ENCODE data around the gene ARHGAP15.

ARHGAP15 gene

DNA sequence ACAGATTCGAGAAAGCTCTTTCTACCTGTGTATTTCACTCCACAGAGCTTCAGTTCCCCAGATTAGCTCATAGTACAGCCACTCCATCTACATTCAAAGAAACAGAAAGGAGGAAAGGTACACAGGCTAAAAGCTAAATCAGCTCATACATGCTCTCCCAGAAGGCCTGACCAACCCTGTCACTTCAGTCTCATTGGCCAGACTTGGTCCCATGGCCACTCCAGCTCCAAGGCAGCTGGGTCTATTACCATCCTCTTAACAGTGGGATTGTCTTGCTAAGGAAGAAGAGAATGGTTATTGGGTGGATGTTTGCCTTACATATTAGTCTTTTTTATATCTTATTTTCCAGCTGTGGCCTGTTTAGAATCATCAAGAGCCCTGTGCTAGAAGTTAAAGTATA lies 572.6 kb downstream of the ARHGAP15 start:
- no peak for DNase-seq

DNA sequence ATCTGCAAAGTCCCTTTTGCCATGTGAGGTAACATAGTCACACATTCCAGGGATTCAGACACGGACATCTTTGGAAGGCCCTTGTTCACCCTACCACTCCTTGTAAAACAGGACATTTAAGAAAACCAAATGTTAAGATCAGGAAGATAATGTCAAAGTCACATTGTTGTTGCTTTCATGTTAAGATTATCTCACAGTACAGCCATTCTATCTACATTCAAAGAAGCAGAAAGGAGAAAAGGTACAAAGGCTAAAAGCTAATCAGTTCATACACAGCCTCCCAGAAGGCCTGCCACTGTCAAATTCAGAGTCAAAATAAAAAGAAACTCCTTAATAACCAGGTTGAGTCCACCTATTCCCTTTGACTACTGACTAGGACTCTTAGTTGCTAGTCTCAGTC lies 573.7 kb downstream of the ARHGAP15 start:
- no peak for DNase-seq

DNA sequence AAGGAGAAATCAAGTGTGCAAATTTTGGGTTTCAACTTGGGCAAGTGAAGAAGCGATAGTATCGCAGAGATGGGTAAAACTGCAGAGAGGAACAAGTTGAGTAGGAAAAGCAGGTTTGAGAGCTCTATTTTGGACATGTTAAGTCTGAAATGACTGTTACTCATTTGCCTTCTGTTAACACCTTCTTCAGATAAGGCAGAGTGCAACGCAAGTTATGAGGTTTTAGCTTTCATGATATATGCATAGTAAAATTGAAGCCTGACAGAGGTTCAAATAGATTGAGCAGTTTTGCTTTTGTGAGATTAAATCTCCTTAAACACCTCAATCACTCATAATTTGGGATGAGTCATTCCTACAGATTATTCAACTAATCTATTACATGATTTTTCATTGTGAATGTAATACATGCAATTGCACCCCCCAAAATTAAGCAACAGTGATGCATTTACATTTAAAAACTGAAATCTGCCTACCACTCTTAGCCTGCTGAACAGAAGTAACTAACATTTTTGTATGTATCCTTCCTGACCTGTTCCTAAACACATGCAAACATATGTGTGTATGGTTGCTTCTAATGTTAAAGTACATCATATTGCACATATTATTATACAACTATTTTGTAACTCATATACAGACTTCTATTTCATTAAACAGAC lies 575.4 kb downstream of the ARHGAP15 start:
- no peak for DNase-seq

DNA sequence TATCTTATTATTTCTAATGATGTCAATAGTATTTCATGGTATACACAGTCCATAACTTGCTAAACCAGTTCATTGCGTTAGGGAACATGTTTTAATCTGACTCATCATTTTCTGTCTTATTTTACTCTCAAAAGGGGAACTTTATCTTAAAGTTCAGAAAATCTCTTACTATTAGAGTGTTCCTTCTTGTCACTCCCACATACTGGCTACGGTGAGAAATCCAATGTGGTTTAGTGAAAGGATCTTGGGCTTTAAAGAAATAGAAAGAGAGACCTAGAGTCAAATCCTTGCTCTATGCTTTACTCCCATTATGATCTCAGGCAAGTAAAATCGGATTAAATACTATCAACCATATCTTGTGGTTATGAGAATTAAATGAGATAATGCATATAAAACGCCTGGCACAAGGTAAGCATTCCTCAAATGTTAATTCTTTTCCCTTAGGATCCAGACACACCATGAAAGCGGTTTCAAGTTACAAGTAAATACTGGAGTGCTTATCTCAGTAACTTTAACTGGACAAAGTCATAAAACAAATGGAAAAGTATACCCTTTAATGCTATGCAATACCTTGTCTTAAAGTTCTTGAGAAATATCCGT lies 576.0 kb downstream of the ARHGAP15 start:
- DNase-seq: no peak

DNA sequence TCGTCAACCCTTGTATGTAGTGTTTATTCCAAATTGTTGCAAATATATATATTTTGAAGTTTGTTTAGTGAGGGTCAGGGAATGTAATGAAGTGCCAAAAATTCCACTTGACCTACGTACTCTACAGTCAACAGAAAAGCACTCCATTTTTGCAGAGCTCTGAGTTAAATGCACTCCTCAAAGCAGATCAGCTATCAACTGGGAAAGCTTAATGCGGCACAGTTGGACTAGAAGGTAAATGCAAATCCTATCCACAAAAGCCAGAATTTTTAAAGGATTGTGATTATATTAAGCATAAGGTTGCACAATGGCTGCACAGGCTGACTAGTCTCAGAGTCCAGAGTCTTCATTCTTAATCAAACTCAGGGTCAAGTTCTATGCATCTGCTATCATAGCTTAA lies 577.1 kb downstream of the ARHGAP15 start:
- DNase-seq: no peak

DNA sequence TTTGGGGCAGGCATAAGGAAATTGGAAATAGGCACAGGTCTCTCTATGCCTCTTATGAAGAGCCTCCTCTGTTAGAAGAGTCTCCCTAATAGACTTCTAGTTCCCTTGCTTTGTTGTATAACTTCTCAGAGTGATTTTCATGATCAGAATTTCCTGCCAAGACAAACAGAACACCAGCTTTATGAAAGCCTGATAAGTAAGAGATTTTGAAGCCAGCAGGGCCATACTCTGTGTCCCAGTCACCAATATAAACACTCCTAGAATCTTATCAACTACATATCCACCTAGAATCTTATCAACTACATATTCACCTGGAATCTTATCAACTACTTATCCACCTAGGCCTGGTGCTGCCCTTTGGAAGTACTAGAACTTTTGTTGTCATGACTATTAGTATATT lies 579.5 kb downstream of the ARHGAP15 start:
- DNase-seq: no peak

DNA sequence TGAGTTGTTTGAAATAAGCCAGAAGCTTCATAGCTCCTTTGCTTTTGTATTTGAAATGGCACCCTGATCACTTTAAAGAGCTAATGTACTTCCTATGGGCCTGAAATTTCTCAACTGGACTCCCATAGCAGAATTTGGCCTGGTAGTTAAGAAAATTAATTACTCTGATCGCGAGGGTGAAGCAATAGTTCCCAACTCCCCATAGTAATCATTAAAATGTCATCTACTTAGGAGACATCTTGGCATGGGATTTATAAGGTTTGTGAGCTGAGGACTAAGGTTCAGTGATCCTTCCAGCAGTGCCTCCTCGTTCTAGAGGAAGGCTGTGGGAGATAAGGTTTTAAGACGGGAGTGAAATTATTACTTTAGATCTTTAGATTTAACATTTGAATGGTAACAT lies 581.0 kb downstream of the ARHGAP15 start:
- DNase-seq: no peak

DNA sequence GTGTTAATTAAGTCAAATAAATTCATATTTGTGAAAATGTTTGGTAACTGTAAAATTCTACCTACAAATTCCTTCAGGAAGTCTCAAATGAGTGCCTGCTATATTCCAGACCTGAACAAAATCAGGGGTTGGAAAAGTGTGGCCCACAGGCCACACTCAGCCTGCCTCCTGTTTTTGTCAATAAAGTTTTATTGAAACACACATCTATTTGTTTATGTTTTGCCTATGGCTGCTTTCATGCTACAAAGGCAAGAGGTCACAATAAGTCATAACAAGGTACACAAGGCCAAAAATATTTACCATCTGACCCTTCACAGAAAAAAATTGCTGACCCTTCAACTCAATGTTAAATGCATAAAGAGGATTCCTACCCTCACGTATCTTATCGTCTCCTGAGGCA lies 581.7 kb downstream of the ARHGAP15 start:
- DNase-seq: no peak

DNA sequence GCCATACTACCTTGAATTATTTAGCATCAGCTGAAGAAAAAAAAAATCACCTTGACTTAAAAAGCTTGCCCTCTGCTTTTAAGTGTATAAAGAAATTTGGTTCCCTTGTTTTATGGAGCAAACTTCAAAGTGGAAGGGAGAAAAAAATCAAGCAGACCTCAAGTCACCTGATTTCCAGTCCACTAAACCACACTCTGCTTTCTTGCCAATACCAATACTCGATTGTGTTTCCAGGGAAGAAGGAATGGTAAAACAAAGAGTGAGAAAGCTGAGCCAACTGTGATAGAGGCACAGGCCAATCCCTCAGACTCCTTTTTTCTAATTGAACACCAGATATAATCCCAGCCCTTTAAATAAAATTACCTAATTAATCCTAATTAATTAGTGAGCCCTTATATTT lies 587.3 kb downstream of the ARHGAP15 start:
- DNase-seq: no peak

DNA sequence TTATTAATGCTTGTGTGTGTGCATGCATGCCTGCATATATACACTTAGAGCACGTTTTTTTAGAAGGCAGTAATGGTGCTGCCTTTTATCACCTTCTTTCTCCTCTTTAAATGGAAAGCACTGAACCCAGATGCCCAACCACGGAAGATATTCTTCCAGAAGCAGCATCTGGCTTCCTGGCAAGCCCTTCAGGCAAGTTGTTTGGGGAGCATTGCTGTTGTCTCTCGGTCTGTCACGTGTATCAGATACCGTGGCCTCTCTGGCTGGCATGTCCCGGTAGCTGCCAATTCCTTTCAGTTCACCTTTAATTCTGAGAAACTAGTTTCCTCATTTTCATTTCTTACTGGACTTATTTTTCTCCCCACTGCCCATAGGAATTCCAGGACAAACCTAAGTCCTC lies 587.8 kb downstream of the ARHGAP15 start:
- no peak for DNase-seq

DNA sequence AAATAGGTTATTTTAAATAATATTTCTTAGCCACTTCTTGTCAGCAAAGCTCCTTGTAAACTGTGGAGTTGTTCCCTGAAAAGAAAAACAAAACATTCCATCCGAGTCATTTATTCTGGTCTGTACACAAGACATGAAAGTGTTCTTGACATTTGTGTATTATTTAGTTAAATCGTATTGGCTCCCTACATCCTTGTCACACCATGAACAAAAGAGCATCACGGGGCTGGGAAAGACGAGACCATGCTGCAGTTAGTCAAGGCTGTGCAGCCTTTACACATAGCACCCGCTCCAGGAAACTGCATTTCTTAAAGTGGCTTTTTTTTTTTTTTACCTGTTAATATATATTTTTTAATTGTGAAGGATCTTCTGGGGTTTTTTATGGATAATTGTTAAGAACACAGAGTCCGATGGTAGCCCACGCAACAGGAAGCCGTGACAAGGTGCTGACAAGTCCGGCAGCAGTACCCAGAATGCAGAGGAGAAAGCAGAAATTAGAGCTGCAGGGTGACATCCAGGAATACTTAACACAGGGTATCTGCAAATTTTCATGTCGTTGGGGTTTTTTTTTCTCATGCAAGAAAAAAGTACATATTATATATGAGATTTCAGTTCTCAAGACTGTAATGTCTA lies 588.4 kb downstream of the ARHGAP15 start:
- no peak for DNase-seq

DNA sequence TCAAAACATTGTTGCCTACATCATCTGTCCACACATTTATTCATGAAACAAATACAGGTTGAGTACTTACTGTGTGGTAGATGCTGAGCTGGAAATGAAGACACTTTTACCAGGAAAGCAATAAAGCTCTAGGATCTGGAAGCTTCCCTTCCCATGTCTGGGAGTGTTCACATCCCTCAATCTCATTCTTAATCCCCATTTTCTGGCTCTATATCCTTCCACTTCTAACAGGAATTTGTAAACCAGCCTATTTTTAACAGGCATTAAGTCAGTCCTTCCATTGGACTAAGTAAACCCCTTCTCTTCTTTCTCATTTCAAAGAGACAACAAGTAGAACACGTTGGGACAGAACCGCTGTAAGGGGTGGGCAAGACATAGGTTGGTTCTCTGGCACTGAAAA lies 589.5 kb downstream of the ARHGAP15 start:
- DNase-seq: no peak

DNA sequence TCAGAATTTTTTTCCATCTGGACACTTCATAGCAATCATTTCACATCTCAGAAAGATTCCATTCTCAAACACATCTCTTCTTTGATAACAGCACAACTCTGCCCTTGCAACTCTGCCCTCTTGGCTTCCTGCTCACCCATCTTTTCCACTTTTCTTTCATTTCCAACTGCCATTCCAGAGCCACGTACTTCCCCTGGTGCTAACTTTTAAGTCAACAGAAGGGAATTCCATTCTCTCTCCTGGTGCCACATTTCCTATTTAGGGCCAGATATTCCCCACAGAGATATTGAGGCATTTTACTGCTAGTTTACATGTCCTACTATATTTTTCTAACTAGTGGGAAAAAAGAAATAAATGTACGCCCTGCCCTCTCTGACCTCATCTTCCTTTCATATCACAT lies 590.2 kb downstream of the ARHGAP15 start:
- DNase-seq: no peak

DNA sequence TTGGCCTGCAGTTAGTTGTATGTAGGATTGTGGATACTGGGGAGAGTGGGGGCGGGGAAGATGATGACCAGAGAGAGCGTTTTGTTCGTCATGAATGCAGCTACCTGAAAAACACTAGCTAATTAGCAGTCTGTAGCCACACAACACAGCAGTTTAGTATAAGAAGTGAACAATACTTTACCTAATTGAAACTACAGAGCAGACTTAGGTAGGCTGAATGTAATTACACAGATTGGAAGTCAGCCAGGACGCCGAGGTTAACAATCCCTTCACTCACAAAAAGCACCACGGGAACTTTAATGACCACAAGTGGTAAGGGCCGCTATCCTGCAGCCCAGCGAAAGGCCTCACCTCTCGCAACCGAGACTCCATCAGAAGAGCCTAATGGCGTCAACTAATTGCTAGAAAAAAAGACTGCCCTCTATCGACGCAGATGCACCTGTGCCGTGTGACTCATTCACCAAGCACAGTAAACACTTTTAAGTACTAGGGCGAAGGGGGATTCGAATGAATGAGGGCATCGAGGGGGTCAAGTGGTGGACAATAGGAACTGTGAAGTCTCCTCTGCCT lies 591.0 kb downstream of the ARHGAP15 start:
- DNase-seq: no peak

DNA sequence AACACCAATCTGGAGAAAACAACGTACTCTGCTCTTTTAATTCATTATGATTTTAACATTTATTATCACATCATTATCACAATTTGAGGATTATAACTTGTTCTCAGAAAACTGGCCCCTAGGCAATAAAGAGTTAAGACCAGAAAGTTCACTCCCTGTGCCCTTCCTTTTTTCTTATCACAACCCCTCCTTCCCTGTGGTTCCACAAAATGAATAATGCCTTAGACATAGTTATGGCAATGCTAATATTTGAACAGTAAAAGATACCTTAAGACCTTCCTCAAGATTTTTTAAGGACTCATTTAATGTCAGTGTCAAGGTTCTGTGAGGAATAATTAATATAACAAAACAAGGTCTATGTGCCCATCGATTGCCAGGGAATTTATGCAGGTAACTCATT lies 596.2 kb downstream of the ARHGAP15 start:
- DNase-seq: no peak

DNA sequence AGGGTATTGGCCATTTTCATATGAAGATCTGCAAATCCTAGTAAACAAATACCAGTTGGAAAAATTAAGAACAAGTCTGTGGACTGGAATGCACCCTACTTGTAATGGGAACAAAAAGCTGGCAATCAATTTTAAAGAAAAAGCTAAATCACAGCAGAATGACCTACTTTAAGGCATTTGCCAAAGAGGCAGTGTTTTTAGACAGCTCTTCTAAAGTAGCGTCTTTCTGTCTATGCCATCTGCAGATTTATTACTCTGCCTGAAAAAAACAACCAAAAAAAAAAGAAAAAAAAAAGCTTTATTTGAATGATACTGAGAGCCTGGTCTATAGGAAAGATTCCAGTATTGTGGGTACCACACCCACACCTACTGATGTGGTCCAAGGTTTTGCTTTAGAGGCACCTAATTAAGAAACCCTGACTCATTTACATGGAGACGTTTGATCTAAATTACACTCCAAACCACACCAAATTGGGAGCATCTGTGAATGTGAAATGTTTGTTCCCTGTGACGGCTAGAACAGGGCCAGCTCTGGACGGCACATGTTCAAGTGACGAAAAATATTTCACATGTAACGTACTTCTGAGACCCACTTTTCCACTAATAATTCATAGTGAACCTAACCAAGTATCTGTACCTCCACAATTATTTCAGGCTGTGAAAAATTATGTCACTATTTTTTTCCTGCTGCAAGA lies 597.1 kb downstream of the ARHGAP15 start:
- no peak for DNase-seq

DNA sequence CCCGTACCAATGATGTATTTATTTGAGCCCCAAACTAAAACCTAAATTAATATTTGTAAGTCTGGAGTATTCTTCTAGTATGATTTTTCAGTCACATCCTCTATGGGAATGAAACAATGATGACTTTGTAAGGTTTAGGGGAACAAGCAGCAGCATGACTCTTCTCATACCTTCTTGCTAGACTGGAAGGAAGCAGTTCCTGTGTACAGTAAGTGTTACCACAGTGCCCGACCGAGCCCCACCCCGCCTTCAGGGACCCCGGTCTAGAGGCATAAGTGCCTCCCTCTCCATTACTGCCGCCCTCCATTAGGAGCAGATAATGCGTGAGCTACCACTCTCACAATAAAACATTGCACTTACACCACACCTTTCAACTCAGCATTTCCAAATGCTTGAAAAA lies 599.3 kb downstream of the ARHGAP15 start:
- no peak for DNase-seq

DNA sequence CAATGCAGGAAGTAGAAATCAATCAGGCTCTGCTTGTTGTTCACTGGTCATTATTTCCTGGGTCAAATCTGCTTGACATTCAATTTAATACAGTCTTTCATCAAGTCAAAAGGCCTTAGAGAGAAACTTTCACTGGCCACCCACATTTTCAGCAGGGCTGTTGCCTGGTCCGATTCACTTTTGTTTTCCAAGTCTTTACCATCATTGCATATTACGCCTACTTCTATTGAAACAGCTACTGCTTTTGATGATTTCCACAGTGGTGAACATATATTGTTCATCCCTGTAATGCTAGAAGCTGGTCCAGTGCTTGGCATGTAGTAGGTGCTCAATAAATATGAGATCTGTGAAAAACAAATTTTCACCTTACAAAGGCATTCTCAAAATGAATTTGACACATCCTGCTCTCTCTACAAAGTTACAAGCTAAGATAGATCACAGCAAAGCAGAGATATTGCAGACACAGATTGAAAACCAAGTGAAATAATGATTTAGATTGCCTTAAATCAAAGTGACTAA lies 600.1 kb downstream of the ARHGAP15 start:
- DNase-seq: no peak

DNA sequence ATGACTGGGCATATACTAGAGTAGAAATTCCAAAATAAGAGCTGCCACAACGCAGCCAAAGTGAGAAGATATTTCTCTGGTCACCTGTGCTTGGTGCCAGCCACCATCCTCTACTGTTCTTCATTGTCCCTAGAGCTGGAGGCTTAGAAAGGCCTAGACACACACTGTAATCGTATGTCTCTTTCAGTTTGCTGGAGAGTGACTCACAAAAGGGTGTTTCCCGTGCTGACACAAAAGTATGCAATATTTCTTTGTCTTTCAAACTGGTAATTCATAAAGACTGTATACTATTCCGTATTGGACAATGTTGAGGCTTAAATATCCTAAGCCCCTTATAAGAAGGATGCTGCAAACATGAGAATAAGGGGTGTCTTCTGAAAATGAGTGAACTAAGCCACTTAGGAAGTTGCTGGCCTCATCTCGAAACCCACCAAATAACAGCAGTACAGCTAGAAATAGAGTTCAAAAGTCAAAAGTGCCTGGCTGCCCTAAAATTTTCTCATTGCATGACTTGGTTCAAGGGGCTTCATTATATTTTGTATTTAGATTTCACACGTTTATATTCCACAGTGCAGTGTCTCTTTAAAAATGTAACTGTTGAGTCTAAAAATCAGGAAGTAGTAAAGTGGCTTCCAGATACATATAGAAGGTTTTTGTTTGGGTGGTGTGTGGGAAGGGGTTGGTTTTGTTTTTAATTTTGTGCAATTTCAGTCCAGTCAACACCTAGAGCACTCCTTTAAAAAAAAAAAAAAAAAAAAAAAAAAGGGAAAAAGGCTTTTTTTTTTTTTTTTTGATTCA lies 601.1 kb downstream of the ARHGAP15 start:
- DNase-seq: no peak

DNA sequence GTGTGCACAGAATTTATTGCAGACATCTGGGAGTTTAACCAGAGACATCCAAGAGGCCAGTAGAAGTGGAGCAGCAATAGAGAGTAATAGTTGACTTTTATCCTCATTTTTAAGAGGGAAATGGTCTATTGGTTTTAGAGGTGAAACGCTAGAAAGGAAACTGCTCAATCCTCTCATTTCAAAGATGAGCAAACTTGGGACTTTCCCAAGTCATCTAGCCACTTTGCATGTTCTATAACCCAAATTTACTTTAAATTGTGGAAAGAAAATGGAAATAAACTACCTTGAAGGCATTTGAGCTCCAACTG lies 601.7 kb downstream of the ARHGAP15 start:
- DNase-seq: no peak

DNA sequence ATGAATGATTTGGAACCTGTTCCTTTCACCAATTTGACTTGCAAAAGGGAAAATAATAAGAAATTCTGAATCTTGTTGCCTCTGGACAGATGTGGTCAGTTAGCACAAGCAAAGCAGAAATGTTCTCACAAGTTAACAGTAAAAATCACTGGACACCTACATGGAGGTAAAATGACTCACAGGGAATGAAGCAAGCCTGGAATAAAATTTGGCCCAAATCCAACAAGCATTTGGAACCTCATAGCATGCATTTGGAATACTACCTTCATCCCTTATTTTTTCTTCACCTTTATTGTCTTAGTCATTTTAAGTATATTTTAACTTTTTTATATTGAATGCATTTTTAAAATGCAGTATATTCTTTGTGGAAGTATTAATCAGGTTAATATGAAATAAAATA lies 602.9 kb downstream of the ARHGAP15 start:
- DNase-seq: no peak

DNA sequence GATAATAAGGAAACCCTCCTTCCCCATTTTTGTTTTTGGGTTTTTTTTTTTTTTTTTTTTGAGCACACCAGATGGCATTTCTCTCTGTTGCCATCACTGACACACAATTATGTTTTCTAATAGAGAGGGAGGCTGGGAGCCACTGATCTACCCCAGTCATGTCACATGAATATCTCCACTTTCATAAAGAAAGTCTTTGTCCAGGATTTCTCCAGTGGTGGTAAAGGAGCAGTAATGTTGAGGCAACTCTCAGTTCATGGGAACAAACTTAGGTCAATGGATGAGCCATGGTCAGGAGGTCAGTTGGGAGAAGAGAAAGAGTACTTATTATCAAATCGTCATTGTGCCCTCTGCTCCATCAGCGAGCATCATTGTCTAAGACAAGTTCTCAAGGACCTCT lies 603.7 kb downstream of the ARHGAP15 start:
- no peak for DNase-seq

DNA sequence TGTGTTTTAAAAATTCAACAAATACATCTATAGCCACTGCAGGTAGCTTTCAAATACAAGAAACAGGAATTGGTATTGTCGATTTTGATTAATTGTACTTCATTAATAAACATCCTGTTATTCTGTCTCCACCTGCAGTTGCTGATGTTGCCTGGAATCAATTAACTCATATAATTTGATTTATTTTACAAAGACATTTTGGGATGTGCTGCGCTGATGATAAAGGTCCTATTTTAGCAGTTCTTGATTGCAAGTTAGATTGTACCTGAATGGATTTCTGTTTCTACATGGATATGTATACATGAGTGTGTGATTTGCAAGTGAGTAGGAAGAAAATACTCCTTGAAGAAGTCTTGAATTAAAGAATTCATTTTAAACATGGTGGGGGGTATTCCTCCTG lies 605.3 kb downstream of the ARHGAP15 start:
- no peak for DNase-seq
